Muscle of leg (tissue), 11 donors: ENCODE measurements around the gene TOP3B. TPM values are rescaled to one million over a fixed set of nuclear protein-coding genes. Genes with fewer than 3 reads are reported as not detected.

Source experiments
- DNase-seq: peaks from one replicate; pipeline ENCODE4 v3.0.0; 2013
- H3K27ac ChIP-seq: one replicate; pipeline ENCODE4 v1.5.1; 2013; ENCODE audit warnings: mild to moderate bottlenecking, low read length, control low read depth
- H3K27me3 ChIP-seq: one replicate; pipeline ENCODE4 v1.6.1; 2013; ENCODE audit warnings: low read length; ENCODE audit not compliant: control insufficient read depth, insufficient read depth
- H3K36me3 ChIP-seq: one replicate; pipeline ENCODE4 v1.6.1; 2013; ENCODE audit warnings: low read length; ENCODE audit not compliant: control insufficient read depth, insufficient read depth
- H3K4me1 ChIP-seq: one replicate; pipeline ENCODE4 v1.6.1; 2013; ENCODE audit warnings: low read length; ENCODE audit not compliant: control insufficient read depth, insufficient read depth
- H3K4me3 ChIP-seq: one replicate; pipeline ENCODE4 v1.5.1; 2013; ENCODE audit warnings: low read length, control low read depth
- H3K9me3 ChIP-seq: replicated peaks from 2 replicates; pipeline ENCODE4 v1.6.1; 2013; ENCODE audit warnings: low read depth, low read length; ENCODE audit not compliant: control insufficient read depth
- WGBS: methylation state at CpG from one replicate; pipeline ENCODE4 v1.1.5; 2013; ENCODE audit warnings: missing lambda C conversion rate; ENCODE audit not compliant: insufficient coverage; 5-methylcytosine and 5-hydroxymethylcytosine counted together
- polyA plus RNA-seq, 8 donors: library from polyadenylated mRNA; unstranded; fragments of 120-200 nt; gene quantifications; one replicate each; pipeline versions ENCODE4 v1.2.1 to v1.2.3, GENCODE V29; 2013; ENCODE audit warnings: inconsistent platforms in 1 of 8, low replicate concordance in 1 of 8; ENCODE audit not compliant: insufficient read length in 8 of 8, insufficient read depth in 1 of 8
- total RNA-seq: library from RNA; stranded (reverse); fragments of 120-200 nt; gene quantifications from one replicate; pipeline ENCODE4 v1.2.4, GENCODE V29; 2013

Gene TOP3B
- total and polyA plus RNA-seq, 9 donors, result 12.2 to 22.8 (median 17.5) TPM

DNA sequence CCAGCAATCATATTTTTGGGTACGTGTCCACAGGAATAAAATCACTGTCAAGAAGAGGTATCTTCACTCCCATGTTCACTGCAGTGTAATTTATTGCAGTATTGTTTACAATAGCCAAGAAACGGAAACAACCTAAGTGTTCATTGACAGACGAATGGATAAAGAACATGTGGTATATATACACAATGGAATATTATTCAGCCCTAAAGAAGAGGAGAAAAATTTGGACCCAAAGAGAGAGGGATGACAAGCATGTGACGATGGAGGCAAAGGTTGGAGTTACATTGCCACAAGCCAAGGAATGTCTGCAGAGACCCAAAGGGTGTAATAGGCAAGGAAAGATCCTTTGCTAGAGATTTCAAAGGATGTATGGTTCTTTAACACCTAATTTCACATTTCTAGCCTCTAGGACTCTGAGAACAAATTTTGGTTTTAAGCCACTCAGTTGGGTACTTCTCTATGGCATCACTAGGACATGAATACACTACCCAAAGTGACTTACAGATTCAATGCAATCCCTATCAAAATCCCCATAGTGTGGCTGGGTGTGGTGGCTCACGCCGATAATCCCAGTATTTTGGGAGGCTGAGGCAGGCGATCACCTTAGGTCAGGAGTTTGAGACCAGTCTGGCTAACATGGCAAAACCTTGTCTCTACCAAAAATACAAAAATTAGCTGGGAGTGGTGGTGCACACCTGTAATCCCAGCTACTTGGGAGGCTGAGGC lies 31.1 kb upstream of the TOP3B start:
- no peaks in the 10 kb centered on the region for H3K4me1 ChIP-seq
- peaks cover 2% of the 10 kb centered on the region for H3K9me3 ChIP-seq
- 100% methylated on average over 2 of the region's 7 CpGs for WGBS
- no peaks in the 10 kb centered on the region for H3K36me3 ChIP-seq
- no peak for DNase-seq
- peaks cover 7% of the 10 kb centered on the region for H3K27me3 ChIP-seq
- no peak overlapping the region for H3K27ac ChIP-seq
- no peak overlapping the region for H3K4me3 ChIP-seq

DNA sequence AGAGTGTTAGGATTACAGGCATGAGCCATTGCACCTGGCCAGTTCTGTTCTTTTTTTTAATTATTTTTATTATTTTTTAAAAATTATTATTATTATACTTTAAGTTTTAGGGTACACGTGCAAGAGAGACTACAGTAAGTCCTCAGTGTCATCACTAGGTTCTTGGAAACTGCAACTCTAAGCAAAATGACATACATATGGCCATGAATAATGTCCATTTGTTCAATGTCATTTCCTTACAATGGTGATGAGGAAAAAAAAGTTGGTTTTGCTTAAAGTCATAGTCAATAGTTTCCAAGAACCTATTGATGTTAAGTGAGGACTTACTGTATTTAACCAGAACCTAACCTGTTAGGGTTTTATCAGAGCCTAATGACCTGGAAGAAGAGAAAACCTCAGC lies 29.4 kb upstream of the TOP3B start:
- no peak overlapping the region for H3K4me3 ChIP-seq
- H3K36me3 ChIP-seq, result no peaks in the 10 kb centered on the region
- DNase-seq, result no peak
- peaks cover 7% of the 10 kb centered on the region for H3K27me3 ChIP-seq
- no peak overlapping the region for H3K27ac ChIP-seq
- peaks cover 2% of the 10 kb centered on the region for H3K9me3 ChIP-seq
- no CpG with 5 or more reads among the region's 1 CpG for WGBS
- no peaks in the 10 kb centered on the region for H3K4me1 ChIP-seq

DNA sequence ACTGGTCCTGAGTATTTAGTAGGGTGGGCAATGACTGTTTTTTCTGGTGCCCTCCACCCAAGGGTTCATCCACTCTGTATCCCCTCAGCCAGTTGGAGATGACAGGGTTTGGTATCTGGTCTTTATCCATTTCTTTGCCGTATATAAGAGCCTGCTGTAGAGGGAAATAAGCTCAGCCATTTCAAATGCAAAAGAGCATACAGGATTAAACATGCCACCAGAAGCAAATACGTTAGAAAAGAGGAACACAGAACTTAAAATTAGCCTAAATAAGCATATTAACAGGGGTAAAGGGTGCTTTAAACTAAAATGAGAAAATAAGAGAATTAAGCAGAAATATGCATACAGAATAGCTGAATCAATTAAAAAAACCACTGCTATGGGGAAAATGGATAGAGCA lies 27.8 kb upstream of the TOP3B start:
- Histone ChIP-seq H3K27ac (no peak overlapping the region), H3K27me3 (peaks cover 7% of the 10 kb centered on the region)
- WGBS, result no CpG with 5 or more reads among the region's 2 CpGs

GRCh38 chr22:22009661-22010060 lies 27.1 kb upstream of the TOP3B start:
- H3K9me3 ChIP-seq, result peaks cover 2% of the 10 kb centered on the region
- peaks cover 7% of the 10 kb centered on the region for H3K27me3 ChIP-seq
- H3K27ac ChIP-seq, result no peak overlapping the region
- DNase-seq, result no peak
- no peaks in the 10 kb centered on the region for H3K36me3 ChIP-seq
- H3K4me1 ChIP-seq, result no peaks in the 10 kb centered on the region
- H3K4me3 ChIP-seq, result no peak overlapping the region
- WGBS, result 57% methylated on average over 3 of the region's 3 CpGs

More for the DNA sequence above, 27.8 kb upstream of the TOP3B start:
- no peak for DNase-seq
- Histone ChIP-seq H3K36me3 (no peaks in the 10 kb centered on the region), H3K9me3 (peaks cover 2% of the 10 kb centered on the region), H3K4me1 (no peaks in the 10 kb centered on the region), H3K4me3 (no peak overlapping the region)

GRCh38 chr22:22006596-22006990 lies 24.0 kb upstream of the TOP3B start:
- 87% methylated on average over 4 of the region's 6 CpGs for WGBS
- no peaks in the 10 kb centered on the region for H3K36me3 ChIP-seq
- DNase-seq, result no peak
- no peak overlapping the region for H3K4me3 ChIP-seq
- no peaks in the 10 kb centered on the region for H3K4me1 ChIP-seq
- H3K9me3 ChIP-seq, result no peaks in the 10 kb centered on the region
- peaks cover 4% of the 10 kb centered on the region for H3K27me3 ChIP-seq
- no peak overlapping the region for H3K27ac ChIP-seq

GRCh38 chr22:22005945-22006595 lies 23.5 kb upstream of the TOP3B start:
- Histone ChIP-seq H3K36me3 (no peaks in the 10 kb centered on the region), H3K9me3 (no peaks in the 10 kb centered on the region), H3K4me1 (no peaks in the 10 kb centered on the region), H3K4me3 (no peak overlapping the region), H3K27me3 (peaks cover 4% of the 10 kb centered on the region), H3K27ac (no peak overlapping the region)
- WGBS, result 64% methylated on average over 2 of the region's 5 CpGs
- DNase-seq, result no peak

- no peaks in the 10 kb centered on the region for H3K9me3 ChIP-seq
- no peaks in the 10 kb centered on the region for H3K36me3 ChIP-seq
- DNase-seq, result no peak
- WGBS, result no CpG with 5 or more reads among the region's 3 CpGs
- no peaks in the 10 kb centered on the region for H3K4me1 ChIP-seq
- no peak overlapping the region for H3K4me3 ChIP-seq
- H3K27me3 ChIP-seq, result no peaks in the 10 kb centered on the region
- no peak overlapping the region for H3K27ac ChIP-seq
Measured at GRCh38 chr22:22003233-22003632, 20.6 kb upstream of the TOP3B start.

DNA sequence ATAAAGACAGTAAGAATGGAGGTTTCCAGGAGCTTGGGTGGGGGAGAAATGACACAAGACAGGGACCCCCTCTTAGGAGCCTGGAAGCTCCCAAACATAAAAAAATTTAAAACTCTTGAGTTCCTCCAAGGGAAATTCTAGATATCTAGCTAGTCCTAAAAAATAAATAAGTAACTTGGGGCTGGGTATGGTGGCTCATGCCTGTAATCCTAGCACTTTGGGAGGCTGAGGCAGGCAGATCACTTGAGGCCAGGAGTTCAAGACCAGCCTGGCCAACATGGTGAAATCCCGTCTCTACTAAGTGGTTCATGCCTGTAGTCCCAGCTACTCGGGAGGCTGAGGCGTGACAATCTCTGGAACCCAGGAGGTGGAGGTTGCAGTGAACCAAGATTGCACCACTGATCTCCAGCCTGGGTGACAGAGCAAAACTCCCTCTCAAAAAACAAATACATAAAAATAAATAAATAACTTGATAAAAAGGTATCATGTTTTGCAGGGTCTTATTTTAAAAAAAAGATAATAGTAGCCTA lies 20.0 kb upstream of the TOP3B start:
- WGBS, result no CpG with 5 or more reads among the region's 3 CpGs
- H3K4me3 ChIP-seq, result no peak overlapping the region
- no peaks in the 10 kb centered on the region for H3K27me3 ChIP-seq
- H3K9me3 ChIP-seq, result no peaks in the 10 kb centered on the region
- no peaks in the 10 kb centered on the region for H3K4me1 ChIP-seq
- no peak for DNase-seq
- no peaks in the 10 kb centered on the region for H3K36me3 ChIP-seq
- H3K27ac ChIP-seq, result no peak overlapping the region

GRCh38 chr22:22001664-22002525 lies 19.3 kb upstream of the TOP3B start:
- no peak overlapping the region for H3K27ac ChIP-seq
- no CpG with 5 or more reads among the region's 2 CpGs for WGBS
- DNase-seq, result no peak
- H3K36me3 ChIP-seq, result no peaks in the 10 kb centered on the region
- no peaks in the 10 kb centered on the region for H3K27me3 ChIP-seq
- no peaks in the 10 kb centered on the region for H3K9me3 ChIP-seq
- no peak overlapping the region for H3K4me3 ChIP-seq
- H3K4me1 ChIP-seq, result no peaks in the 10 kb centered on the region
